AG10803 (cell line): Measurements from ENCODE around the gene DCHS2.

ENCODE experiments used
- DNase-seq: peaks from one replicate; pipeline ENCODE4 v3.0.0; 2010; ENCODE audit warnings: low read depth
- H3K4me3 ChIP-seq: 2 replicates; pipeline ENCODE4 v1.5.1; 2011; ENCODE audit warnings: mild to moderate bottlenecking, low read length, control low read depth
- TF ChIP-seq, protein P1 (sequence below): conservative IDR thresholded peaks from 2 replicates; pipeline ENCODE4 v1.5.1; 2011; ENCODE audit warnings: mild to moderate bottlenecking, low read length, control low read depth, inconsistent platforms

Gene DCHS2

DNA sequence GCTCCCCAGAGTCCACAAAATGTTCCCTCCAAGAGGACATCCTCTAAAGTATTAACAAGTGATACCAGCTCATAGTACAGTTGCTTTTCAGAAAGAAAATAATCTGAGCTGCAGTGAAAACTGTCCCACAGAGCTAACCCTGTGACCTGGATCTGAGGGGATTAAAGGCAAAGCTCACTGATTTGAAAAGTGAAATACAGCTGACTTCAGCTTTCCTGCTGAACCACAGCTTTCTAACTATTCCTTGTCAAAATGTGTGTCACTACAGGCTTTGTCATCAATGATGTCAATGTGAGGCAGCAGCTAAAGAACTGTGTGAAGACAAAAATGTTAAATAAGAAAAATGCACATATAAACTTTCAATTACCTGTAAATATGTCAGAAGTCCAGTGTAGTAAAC is 36.9 kb downstream of the DCHS2 start:
- TF ChIP-seq, protein P1, sequence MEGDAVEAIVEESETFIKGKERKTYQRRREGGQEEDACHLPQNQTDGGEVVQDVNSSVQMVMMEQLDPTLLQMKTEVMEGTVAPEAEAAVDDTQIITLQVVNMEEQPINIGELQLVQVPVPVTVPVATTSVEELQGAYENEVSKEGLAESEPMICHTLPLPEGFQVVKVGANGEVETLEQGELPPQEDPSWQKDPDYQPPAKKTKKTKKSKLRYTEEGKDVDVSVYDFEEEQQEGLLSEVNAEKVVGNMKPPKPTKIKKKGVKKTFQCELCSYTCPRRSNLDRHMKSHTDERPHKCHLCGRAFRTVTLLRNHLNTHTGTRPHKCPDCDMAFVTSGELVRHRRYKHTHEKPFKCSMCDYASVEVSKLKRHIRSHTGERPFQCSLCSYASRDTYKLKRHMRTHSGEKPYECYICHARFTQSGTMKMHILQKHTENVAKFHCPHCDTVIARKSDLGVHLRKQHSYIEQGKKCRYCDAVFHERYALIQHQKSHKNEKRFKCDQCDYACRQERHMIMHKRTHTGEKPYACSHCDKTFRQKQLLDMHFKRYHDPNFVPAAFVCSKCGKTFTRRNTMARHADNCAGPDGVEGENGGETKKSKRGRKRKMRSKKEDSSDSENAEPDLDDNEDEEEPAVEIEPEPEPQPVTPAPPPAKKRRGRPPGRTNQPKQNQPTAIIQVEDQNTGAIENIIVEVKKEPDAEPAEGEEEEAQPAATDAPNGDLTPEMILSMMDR: no peak
- H3K4me3 ChIP-seq: no peak overlapping the region
- DNase-seq: no peak

DNA sequence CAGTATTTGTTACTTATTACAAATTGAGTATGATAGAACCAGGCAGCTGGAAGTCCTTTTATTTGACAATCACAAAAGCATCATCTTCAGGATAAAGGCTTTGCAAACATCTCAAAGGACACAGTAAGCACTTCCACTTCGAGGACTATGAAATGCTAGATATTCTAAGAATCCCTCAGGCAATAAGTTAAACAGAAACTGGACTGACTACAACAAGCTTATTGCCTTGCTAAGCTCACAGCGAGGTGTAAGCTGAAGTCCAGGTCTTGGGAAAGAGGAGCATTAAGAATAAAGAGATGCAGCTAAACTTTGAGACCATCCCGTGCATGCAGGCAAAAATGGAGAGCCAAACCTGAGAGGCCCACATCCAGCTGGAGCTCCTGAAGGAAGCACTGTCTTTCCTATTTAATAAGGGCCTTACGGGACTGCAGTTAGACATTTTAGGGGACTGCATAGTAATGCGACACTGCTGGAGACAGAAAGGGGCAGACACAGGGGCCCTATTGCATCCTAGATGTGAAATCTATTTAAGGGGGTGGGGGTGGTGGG is 38.7 kb downstream of the DCHS2 start:
- no peak overlapping the region for H3K4me3 ChIP-seq
- no peak for DNase-seq
- TF ChIP-seq, protein P1: no peak

DNA sequence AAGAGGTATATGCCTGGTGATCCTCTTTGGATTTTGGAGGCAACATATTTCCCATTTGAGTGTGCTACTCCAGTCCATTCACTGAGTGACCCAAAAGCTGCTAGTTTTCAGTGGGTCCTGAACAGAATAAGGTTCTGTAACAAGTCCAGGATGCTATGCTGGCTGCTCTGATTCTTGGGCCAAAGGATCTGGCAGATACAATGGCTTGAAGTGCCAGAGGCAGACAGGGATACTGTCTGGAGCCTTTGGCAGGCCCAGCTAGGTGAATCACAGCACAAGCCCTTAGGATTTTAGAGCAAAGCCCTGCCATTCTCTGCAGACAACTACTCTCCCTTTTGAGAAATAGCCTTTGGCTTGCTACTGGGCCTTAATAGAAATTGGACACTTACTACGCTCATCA is 40.6 kb downstream of the DCHS2 start:
- TF ChIP-seq, protein P1: no peak
- H3K4me3 ChIP-seq: no peak overlapping the region
- DNase-seq: no peak

DNA sequence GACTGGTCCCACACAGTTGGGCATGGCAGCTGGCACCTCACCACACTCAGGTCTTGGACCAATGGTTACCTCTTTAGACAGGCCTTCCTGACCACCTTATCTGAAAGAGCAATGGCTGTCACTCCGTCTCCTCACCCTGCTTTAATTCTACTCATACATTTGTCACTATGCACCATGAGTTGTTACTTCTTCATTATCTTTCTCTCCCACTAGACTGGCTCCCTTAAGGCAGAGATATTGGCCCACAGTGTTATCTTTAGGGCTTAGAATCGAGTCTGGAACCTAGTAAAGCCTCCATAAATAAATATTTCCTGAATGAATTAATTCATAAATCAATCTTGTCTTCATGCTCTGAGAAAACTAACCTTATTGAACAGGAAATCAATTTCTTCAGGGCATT is 46.6 kb downstream of the DCHS2 start:
- no peak for DNase-seq
- H3K4me3 ChIP-seq: no peak overlapping the region
- TF ChIP-seq, protein P1: no peak

DNA sequence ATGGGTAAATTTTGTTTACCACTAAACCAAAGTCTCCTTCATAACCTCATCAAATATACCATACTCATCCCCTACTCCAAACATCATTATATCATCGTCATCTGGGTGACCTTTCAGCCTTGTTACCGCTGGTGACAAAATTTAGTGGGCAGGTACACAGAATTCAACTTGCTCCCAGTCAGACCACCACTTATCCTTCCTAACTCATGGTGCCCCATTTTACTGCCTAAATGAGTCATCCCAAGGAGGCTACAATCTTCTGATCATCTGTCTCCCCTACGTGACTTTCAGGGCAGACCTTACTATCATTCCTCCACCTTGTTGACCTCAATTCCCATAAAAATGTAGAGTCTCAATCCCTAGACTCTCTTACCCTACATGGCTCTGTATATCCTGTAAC is 49.6 kb downstream of the DCHS2 start:
- TF ChIP-seq, protein P1: no peak
- no peak overlapping the region for H3K4me3 ChIP-seq
- no peak for DNase-seq

DNA sequence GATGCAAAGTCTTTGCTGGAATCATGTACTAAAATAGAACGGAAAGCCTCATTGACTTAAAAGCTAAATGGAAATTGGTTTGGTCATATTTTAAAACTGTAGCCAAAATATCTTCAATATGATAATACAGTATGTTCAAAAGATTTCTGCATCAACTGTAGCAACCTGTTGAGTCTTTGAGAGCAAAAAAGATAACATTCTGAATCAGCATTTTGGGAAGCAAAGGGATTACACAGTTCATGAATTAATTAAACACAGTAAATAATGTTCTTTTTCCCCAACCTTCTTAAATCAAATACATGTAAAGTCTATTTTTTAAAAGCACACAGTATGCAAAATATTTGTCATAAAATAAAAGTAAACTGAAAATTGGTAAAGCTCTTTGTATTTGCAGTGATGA is 50.5 kb downstream of the DCHS2 start:
- TF ChIP-seq, protein P1: no peak
- no peak overlapping the region for H3K4me3 ChIP-seq
- no peak for DNase-seq

DNA sequence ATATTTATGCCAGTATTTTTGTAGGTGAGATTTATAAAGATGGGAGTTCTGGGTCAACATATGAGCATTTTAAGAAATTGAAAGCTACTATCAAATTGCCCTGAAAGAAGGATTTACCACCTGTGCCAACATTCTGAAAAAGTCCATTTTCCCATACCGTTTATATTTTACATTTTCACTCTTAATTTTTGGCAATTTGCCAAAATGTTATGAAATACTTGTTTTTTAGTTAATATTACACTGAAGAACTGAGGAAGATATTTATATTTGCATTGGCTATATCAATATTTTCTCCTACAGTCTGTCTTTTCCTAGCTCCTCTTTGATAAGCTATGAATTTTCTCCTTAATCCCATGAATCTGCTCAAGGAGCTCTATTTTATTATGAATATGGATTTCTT is 52.4 kb downstream of the DCHS2 start:
- TF ChIP-seq, protein P1: no peak
- DNase-seq: no peak
- no peak overlapping the region for H3K4me3 ChIP-seq
